Endothelial cell of umbilical vein (primary cell): ENCODE measurements around the gene UROC1. TPM values are rescaled to one million over a fixed set of nuclear protein-coding genes. Genes with fewer than 3 reads are reported as not detected.

Source experiments
- BruUV-seq: library from RNA; stranded (reverse); fragments of 400-500 nt; replicated peaks from 2 replicates; lab custom pipeline; 2021; lab: Mats Ljungman, UMichigan
- CTCF ChIA-PET: fragments of 300-600, 350-600 bp; sonication (Branson Sonifier 250); formaldehyde crosslinking; loops from one replicate; lab custom pipeline; 2021; ENCODE audit warnings: antibody characterized with exemption, inconsistent platforms; lab: Charles Lee
- POLR2A ChIA-PET: fragments of 300-600, 350-600 bp; sonication (Branson Sonifier 250); formaldehyde crosslinking; loops from one replicate; lab custom pipeline; 2021; ENCODE audit warnings: antibody characterized with exemption, inconsistent platforms; lab: Charles Lee
- DNase-seq: peaks from one replicate; pipeline ENCODE4 v3.0.0-alpha.2; 2011; ENCODE audit warnings: low read depth, low spot score
- FAIRE-seq: peaks from 2 replicates; lab custom pipeline; 2011; peaks lifted over from hg19 to GRCh38; lab: Jason Lieb, UNC
- H2AFZ ChIP-seq: 2 replicates; pipeline ENCODE4 v1.6.0; 2012; ENCODE audit warnings: low read depth, low read length, control low read depth, inconsistent platforms
- H3K27ac ChIP-seq: 2 replicates; pipeline ENCODE4 v1.5.1; 2011; ENCODE audit warnings: low read depth, mild to moderate bottlenecking, control low read depth, low read length, moderate library complexity; ENCODE audit not compliant: insufficient read depth
- H3K27me3 ChIP-seq, 2 experiments: 2 replicates each; pipeline versions ENCODE4 v1.6.0 to v1.6.1; 2011; ENCODE audit warnings: low read length in 2 of 2, mixed read lengths in 1 of 2; ENCODE audit not compliant: control insufficient read depth in 2 of 2, insufficient read depth in 2 of 2
- H3K36me3 ChIP-seq, 2 experiments: 2 replicates in 1 of 2; 3 replicates in 1 of 2; pipeline ENCODE4 v1.5.1; 2011; ENCODE audit warnings: low read length in 2 of 2, mild to moderate bottlenecking in 1 of 2, moderate library complexity in 1 of 2; ENCODE audit not compliant: control insufficient read depth in 2 of 2, insufficient read depth in 2 of 2; ENCODE audit errors: extremely low read depth in 1 of 2
- H3K4me1 ChIP-seq: 3 replicates; pipeline ENCODE4 v1.5.1; 2011; ENCODE audit warnings: mild to moderate bottlenecking, low read length; ENCODE audit not compliant: control insufficient read depth, insufficient read depth; ENCODE audit errors: extremely low read depth
- H3K4me2 ChIP-seq: 2 replicates; pipeline ENCODE4 v1.6.1; 2011; ENCODE audit warnings: low read length, control low read depth, mixed read lengths; ENCODE audit not compliant: insufficient read depth
- H3K4me3 ChIP-seq, 3 experiments: fragments of 200-600 bp in 1 of 3; sonication (generic), shearing (Covaris generic) in 1 of 3; replicated peaks in 1 of 3; 2 replicates each; pipeline ENCODE4 v1.5.1; 2011 to 2016; ENCODE audit warnings: control low read depth in 3 of 3, low read length in 3 of 3, mild to moderate bottlenecking in 2 of 3, inconsistent platforms in 1 of 3, low read depth in 1 of 3, moderate library complexity in 1 of 3; ENCODE audit not compliant: insufficient read depth in 1 of 3
- H3K79me2 ChIP-seq: 2 replicates; pipeline ENCODE4 v1.6.0; 2012; ENCODE audit warnings: low read length, inconsistent platforms; ENCODE audit not compliant: control insufficient read depth, insufficient read depth
- H3K9ac ChIP-seq: replicated peaks from 2 replicates; pipeline ENCODE3; 2011; ENCODE audit warnings: low read length, control low read depth; ENCODE audit not compliant: insufficient read depth; ENCODE audit errors: extremely low read depth
- H3K9me1 ChIP-seq: replicated peaks from 3 replicates; pipeline ENCODE4 v1.6.0; 2011; ENCODE audit warnings: mild to moderate bottlenecking, low read length; ENCODE audit not compliant: control insufficient read depth, insufficient read depth; ENCODE audit errors: extremely low read depth
- H3K9me3 ChIP-seq: replicated peaks from 2 replicates; pipeline ENCODE4 v1.5.1; 2012; ENCODE audit warnings: low read length, inconsistent platforms; ENCODE audit not compliant: control insufficient read depth, insufficient read depth
- H4K20me1 ChIP-seq: replicated peaks from 2 replicates; pipeline ENCODE3; 2011; ENCODE audit warnings: mild to moderate bottlenecking, low read length; ENCODE audit not compliant: control insufficient read depth, insufficient read depth; ENCODE audit errors: extremely low read depth
- CTCF ChIP-seq, 2 donors: IDR thresholded peaks; 1 replicate in 1 of 2; 2 replicates in 1 of 2; pipeline ENCODE4 v1.5.1; 2011; ENCODE audit warnings: low read length in 2 of 2, mild to moderate bottlenecking in 2 of 2, moderate library complexity in 2 of 2, control low read depth in 1 of 2, inconsistent platforms in 1 of 2, low read depth in 1 of 2; ENCODE audit not compliant: insufficient read depth in 1 of 2; ENCODE audit errors: extremely low read depth in 1 of 2
- GATA2 ChIP-seq: IDR thresholded peaks from 2 replicates; pipeline ENCODE4 v1.7.0; 2011; ENCODE audit warnings: low read depth, mild to moderate bottlenecking, moderate library complexity, mixed read lengths, low read length; ENCODE audit not compliant: insufficient read length, insufficient read depth
- JUN ChIP-seq: IDR thresholded peaks from 2 replicates; pipeline ENCODE4 v1.6.1; 2011; ENCODE audit warnings: borderline replicate concordance, low read depth; ENCODE audit not compliant: insufficient read length, insufficient read depth
- MYC ChIP-seq: IDR thresholded peaks from one replicate; pipeline ENCODE4 v1.6.1; 2011; ENCODE audit warnings: mild to moderate bottlenecking, low read depth, low read length
- POLR2A ChIP-seq: IDR thresholded peaks from 2 replicates; pipeline ENCODE4 v1.6.1; 2012; ENCODE audit warnings: low read depth, mild to moderate bottlenecking, control low read depth, low read length
- POLR2AphosphoS5 ChIP-seq: IDR thresholded peaks from 2 replicates; pipeline ENCODE4 v1.6.1; 2012; ENCODE audit warnings: low read depth, mild to moderate bottlenecking, control low read depth, low read length, moderate library complexity; ENCODE audit not compliant: insufficient read depth
- dilution Hi-C: fragments of 300-500 bp; cut with MboI; formaldehyde crosslinking; loops from one replicate; pipeline ENCODE4 v1.15.0; 2019; ENCODE audit warnings: low sequenced_read_pairs; ENCODE audit not compliant: extremely low pct_ligation_motif_present
- intact Hi-C: fragments of 100-400 bp; cut with micrococcal nuclease; formaldehyde crosslinking; loops from one replicate; pipeline ENCODE4 v1.10.0; 2022
- polyA plus RNA-seq, 4 experiments: library from polyadenylated mRNA; depleted of rRNA in 3 of 4; stranded (reverse) in 3 of 4; unstranded in 1 of 4; fragments of >200 nt; gene quantifications; 2 replicates each; pipeline versions ENCODE4 v1.2.1 to v1.2.3, GENCODE V29; 2011 to 2012; ENCODE audit warnings: missing spikeins in 1 of 4
- total RNA-seq: library from RNA; stranded (reverse); gene quantifications from 2 replicates; pipeline ENCODE4 v1.2.3, GENCODE V29; 2021

Gene UROC1
- total and polyA plus RNA-seq, 2 donors (not counting 3 experiments of a cell fraction or from before 2014, with no cell fraction given) = not detected

- Histone ChIP-seq H2AFZ (no peak overlapping the region), H3K9me3 (no peaks in the 10 kb centered on the region), H3K27ac (no peak overlapping the region), H3K9ac (no peak overlapping the region), H4K20me1 (no peaks in the 10 kb centered on the region), H3K27me3 (peaks cover 0 to 1% of the 10 kb centered on the region in 2 experiments), H3K4me2 (no peak overlapping the region), H3K4me3 (no peak overlapping the region), H3K36me3 (no peaks in the 10 kb centered on the region), H3K79me2 (no peaks in the 10 kb centered on the region), H3K9me1 (no peaks in the 10 kb centered on the region), H3K4me1 (no peaks in the 10 kb centered on the region)
- ChIA-PET POLR2A (no interaction called here), CTCF (no interaction called here)
- BruUV-seq = no TSS peak
- DNase-seq (no peak), FAIRE-seq (no peak)
- dilution Hi-C loops = no loop called here
- intact Hi-C loops = no loop called here
- TF ChIP-seq MYC = no peak
- TF ChIP-seq POLR2AphosphoS5 = no peak
- no peak for TF ChIP-seq JUN
- TF ChIP-seq CTCF (IDR thresholded peaks at IDR 0.05; ENCODE audit: extremely low read depth in 1 of 2, insufficient read depth in 1 of 2, low read depth in 1 of 2, low read length in 2 of 2) = no peak
- TF ChIP-seq POLR2A = no peak
- no peak for TF ChIP-seq GATA2
Measured at GRCh38 chr3:126493051-126493450, 24.5 kb downstream of the UROC1 start.
